Measurements from ENCODE around the gene NFAM1.

DNA sequence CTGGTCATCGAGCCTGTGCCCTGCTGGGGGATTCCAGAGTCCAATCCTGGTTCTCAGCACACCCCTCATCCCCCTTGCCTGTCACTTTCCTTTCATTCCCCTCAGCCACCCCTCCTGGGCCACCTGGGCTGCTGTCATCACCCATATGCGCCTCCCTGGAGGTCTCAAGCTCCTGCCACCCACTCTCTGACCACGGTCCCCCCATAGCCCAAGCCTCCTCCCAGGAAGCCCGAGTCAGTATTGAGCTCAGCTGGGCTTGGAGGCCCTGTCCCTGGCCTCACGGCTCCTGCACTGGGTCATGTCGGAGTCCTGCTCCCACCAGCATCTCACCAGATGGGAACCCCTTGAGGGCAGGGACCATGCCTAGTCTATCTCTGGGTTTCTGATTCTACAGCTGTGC, 44.6 kb downstream of the NFAM1 start:
- TF ChIP-seq, protein P1, sequence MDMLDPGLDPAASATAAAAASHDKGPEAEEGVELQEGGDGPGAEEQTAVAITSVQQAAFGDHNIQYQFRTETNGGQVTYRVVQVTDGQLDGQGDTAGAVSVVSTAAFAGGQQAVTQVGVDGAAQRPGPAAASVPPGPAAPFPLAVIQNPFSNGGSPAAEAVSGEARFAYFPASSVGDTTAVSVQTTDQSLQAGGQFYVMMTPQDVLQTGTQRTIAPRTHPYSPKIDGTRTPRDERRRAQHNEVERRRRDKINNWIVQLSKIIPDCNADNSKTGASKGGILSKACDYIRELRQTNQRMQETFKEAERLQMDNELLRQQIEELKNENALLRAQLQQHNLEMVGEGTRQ (IDR thresholded peaks at IDR 0.05; ENCODE audit: low read depth, low read length), result no peak
- TF ChIP-seq POLR2A (IDR thresholded peaks at IDR 0.05; ENCODE audit: low read depth, low read length) (no peak), MAZ (IDR thresholded peaks at IDR 0.05; ENCODE audit: borderline replicate concordance, low read depth, low read length) (no peak), MAFK (IDR thresholded peaks at IDR 0.05; ENCODE audit: low read depth, low read length) (no peak), SMC3 (IDR thresholded peaks at IDR 0.05; ENCODE audit: low read depth, low read length) (no peak), RFX5 (IDR thresholded peaks at IDR 0.05; ENCODE audit: low read depth, low read length) (no peak), CEBPB (IDR thresholded peaks at IDR 0.05; ENCODE audit: low read depth, low read length) (no peak), FOS (IDR thresholded peaks at IDR 0.05; ENCODE audit: low read depth, low read length) (no peak), RAD21 (IDR thresholded peaks at IDR 0.05; ENCODE audit: low read length) (no peak), BHLHE40 (IDR thresholded peaks at IDR 0.05; ENCODE audit: low read depth, low read length) (no peak), RCOR1 (IDR thresholded peaks at IDR 0.05; ENCODE audit: insufficient replicate concordance, low read length) (no peak)
- TF ChIP-seq, protein P2, sequence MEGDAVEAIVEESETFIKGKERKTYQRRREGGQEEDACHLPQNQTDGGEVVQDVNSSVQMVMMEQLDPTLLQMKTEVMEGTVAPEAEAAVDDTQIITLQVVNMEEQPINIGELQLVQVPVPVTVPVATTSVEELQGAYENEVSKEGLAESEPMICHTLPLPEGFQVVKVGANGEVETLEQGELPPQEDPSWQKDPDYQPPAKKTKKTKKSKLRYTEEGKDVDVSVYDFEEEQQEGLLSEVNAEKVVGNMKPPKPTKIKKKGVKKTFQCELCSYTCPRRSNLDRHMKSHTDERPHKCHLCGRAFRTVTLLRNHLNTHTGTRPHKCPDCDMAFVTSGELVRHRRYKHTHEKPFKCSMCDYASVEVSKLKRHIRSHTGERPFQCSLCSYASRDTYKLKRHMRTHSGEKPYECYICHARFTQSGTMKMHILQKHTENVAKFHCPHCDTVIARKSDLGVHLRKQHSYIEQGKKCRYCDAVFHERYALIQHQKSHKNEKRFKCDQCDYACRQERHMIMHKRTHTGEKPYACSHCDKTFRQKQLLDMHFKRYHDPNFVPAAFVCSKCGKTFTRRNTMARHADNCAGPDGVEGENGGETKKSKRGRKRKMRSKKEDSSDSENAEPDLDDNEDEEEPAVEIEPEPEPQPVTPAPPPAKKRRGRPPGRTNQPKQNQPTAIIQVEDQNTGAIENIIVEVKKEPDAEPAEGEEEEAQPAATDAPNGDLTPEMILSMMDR (conservative IDR thresholded peaks at IDR 0.05; ENCODE audit: low read depth, low read length), result no peak

Measured in IMR-90 (cell line).